GM18861 (cell line): ENCODE data around the gene MNT.

Source experiments
- ATAC-seq: cut with Tn5 transposase; IDR thresholded peaks from one replicate; pipeline ENCODE4 v1.9.1; 2021; ENCODE audit not compliant: unreplicated experiment

Gene MNT

DNA sequence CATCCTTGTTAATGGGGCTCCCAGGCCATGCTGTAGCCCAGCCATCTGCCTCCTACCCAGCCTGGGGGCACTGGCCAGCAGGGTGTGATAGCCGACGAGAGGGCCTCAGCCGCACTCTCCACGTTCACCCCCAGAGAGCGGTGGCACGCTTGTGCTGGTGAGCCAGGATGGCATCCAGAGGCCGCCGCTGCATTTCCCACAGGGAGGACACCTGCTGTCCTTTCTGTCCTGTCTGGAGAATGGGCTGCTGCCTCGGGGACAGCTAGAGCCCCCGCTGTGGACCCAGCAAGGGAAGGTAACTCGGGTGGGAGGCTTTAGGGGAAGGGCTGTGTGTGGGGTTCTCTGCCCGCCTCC is 36.1 kb downstream of the MNT start:
- ATAC-seq, result no peak

DNA sequence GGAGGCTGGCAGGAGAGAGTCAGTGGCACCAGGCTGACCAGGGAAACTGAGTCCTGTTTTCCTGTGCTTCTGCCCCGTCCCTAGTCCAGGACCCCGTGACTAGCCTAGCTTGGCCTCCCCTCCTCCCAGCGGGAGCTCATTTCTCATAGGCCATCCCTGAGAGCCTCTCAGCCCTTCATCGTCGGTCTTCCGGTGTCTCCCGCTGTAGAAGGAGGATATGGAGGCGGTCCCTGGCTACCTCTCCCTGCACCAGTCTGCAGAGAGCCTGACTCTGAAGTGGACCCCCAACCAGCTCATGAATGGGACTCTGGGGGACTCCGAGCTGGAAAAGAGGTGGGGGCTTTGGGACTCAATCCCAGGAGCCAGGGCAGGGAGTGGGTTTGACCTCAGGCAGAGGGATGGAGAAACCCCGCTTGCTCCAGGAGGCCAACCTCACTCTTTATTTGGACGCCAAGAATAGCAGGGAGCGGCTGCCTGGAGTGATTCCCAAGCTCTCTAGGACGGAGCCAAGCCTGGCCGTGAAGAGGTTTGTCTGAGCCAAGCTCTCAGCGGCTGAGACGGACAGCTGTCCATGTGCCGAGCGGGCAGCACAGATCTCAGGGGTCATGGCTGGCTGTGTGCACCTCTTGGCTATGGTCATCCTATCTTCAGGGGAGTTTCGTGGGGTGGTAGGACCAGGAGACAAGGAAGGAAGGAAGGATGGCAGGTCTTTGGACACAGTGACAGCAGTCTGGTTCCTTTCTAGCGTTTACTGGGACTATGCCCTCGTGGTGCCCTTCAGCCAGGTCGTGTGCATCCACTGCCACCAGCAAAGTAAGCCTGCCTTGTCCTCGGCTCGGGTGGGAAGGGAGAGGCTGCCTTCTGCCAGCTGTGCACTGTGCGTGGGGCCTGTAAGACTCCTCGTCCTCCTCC is 36.8 kb downstream of the MNT start:
- ATAC-seq, result no peak

DNA sequence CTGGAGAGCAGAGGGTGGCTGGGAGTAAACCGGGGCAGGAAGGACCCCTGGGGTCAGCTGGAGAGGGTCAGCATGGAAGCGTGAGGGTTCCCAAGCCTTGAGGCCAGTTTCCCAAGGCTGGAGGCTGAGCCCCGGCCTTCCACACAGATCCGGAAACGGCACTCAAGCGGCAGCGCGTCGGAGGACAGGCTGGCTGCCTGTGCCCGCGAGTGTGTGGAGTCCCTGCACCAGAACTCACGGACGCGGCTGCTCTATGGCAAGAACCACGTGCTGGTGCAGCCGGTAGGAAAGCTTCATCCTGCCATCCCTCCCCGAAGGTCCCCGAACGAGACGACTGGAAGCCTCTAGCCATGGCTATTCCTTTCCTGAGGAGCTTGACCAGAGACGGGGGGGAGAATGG is 37.5 kb downstream of the MNT start:
- ATAC-seq, result no peak

DNA sequence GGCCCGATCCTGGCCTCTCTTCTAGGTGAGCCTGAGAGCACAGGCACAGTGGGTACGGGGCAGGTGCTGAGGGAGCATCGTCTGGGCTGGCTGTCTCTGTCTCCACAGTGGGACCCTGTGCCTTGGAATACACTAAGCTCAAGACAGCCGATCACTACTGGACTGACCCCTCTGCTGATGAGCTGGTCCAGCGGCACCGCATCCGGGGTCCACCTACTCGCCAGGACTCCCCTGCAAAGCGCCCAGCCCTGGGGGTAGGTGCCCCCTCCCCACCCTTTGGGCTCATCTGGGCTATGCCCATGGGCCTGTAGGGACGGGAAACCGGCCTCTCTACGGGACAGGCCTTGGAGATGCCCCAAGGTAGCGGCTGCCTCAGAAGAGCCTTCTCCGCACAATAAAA is 38.0 kb downstream of the MNT start:
- no peak for ATAC-seq

DNA sequence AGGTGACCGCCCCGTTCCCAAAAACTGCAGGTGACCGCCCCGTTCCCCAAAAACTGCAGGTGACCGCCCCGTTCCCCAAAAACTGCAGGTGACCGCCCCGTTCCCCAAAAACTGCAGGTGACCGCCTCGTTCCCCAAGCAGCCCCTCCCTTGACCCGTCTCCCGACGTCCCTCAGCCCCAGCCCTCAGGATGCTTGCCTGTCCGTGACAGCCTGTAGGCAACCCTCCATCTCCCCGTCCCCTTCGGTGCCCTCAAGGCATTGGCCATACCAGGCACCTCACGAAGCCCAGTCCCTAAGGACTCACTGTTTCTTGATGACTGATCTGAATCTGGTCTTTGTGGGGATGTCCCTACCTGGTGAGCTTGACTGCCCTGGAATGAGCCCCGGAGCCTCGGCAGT is 38.4 kb downstream of the MNT start:
- ATAC-seq, result no peak

DNA sequence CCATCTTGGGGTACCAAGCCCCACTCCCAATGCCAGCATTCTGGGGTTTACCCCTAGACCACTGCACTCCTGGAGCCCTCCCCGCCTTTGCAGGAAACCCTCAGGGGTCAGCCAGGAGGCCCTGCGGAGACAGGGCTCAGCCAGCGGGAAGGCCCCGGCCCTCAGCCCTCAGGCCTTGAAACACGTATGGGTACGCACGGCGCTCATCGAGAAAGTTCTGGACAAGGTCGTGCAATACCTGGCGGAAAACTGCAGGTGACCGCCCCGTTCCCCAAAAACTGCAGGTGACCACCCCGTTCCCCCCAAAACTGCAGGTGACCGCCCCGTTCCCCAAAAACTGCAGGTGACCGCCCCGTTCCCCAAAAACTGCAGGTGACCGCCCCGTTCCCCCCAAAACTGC is 38.8 kb downstream of the MNT start:
- no peak for ATAC-seq

DNA sequence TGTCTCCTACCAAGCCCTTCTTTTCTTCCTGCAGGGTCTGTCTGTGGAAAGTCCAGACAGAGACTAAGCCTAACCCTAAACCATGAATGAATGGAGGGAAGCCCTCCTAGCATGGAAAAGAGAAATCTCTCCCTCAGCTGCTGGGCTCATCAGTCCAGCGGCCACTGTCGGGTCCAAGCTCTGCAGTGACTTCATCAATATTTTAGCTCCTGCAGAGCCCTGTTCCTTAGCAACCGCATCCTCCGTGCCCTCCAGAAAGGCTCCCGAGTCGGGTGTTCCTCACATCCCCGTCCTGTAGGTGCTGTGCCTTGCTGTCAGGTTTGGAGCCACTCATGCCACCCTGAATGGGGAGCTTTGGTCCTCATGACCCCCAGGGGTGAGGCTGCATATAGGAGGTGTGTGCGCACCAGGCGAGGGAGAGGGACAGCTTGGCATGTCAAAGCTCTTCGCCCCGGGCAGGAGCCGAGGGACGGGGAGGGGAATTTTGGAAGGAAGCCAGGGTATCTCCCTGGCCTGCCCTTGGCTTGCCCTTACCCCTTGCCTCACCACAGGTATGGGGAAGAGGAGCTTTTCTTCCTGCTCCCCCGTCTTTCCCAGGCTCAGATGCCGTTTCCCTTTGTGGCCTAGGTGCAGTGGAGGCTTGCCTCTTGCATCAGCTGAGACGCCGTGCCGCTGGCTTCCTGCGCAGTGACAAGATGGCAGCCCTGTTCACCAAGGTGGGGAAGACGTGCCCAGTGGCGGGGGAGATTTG is 39.7 kb downstream of the MNT start:
- no peak for ATAC-seq

DNA sequence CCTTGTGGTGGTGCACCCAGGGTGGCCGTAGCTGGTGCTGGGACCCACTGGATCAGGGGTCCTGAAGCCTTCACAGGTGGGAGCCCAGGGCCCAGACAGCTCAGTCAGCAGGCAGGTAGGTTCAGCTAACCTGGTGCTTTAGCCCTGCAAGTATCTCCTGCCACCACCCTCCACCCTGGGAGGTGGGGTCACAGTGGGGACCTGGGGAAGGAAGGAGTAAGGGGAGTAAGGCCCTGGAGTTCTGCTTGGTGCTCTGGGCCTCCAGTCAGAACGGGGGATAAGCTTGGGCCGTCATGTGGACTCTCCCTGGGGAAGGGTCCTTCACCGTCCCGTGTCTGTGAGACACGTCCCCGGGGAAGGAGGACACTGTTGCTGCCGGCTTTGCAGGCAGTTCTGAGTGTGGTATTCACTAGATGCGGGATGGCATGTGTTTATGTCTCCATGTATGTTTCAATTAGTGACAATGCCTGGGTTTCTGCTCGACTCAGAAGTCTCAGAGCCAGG is 42.9 kb downstream of the MNT start:
- no peak for ATAC-seq

DNA sequence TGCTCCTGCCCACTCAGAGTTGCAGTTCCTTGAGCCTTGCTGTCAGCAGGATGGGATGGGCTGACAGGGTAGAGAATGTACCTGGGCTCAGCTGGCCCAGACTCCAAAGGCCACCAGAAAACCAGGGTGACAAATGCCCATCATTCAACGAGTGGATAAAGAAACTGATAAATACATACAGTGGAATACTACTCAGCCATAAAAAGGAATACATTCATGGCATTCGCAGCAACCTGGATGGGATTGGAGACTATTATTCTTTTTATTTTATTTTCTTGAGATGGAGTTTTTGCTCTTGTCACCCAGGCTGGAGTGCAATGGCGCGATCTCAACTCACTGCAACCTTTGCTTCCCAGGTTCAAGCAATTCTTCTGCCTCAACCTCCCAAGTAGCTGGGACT is 43.6 kb downstream of the MNT start:
- ATAC-seq, result no peak

DNA sequence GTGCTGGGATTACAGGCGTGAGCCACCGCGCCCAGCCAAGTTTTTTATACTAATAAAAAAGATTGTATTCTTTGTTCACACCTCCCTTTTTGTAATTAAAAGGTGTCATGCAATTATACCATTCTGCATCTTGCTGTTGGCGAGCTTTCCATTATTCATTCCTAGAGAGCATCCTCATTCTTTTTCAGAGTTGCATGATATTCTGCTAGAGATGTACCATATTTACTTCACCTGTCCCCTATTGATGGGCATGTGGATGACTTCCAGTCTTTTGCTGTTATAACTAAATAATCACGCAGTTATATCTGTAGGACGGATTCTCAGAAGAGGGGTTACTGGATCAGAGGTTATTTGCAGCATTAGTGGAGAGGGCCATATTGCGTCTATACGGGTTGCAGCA is 46.5 kb downstream of the MNT start:
- ATAC-seq, result no peak

DNA sequence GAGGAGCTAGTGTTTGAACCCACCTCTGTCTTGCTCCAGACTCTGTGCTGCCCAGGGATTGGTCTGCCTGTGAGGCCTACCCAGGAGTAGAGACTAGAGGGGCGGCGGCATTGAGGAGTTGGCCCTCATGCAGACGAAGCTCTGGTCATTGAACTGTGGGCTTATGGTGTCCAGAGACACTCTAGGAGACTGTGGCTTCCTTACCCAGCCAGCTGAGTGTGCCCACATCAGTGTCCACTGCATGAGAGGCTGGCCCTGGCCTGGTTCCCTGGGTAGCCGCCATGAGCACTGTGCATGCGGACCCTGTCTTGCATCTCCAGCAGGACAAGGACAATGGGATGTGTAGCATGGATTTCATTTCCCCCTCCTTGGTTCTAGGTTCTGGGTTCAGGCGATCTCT is 49.6 kb downstream of the MNT start:
- ATAC-seq, result no peak

DNA sequence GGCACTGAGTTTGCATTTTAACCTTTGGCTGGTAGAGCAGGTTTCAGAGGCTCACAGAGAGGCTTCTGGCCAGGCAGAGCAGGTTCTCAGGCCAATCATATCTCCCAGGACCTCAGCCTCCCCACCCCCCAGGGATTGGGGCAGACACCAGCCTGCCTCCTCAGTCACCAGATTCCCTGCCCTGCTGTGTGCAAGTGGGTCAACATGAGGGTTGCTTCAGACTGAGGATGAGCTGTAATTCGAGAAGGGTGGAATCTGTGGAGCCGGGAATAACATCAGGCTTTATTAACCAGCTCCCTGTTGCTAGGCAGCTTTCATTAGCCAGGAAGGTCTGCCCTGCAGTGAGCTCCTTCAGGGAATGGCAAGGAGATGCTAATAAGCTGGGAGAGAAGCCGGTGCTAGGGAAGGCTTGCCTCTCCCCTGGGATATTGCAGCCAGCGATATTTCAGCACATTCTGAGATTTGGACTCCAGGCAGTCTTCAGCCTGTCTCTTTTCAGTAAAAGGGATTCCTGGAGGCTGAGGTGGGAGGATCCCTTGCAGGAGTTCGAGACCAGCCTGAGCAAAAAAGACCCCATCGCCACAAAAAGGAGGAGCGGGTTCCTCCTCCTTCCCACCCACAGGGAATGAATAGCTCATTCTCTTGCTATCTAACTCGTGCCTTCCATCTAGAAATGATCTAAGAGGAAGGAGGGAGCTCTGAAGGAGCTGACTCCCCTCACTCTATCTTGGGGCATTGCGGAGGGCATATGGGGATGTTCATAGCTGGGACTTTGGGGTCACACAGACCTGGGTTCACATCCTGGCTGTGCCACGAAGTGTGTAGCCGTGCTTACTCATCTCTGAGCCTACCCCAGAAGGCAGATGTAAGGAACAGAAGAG is 52.8 kb downstream of the MNT start:
- no peak for ATAC-seq

DNA sequence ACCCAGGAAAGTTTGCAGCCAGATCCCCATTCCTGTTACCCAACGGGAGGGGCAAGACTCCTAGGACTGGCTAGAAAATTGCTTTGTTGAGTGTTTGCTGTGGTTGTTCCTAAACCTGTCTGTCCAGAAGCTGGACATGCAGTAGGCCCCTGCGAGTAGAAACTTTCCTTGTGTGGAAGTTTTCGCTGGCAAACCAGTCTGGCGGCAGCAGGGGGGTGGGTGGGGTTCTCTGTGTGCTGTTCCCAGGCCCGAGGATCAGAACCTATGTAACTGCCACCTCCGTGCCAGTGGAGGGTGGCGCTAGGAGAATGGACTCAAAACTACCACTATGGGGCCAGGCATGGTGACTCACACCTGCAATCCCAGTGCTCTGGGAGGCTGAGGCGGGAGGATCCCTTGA is 54.4 kb downstream of the MNT start:
- ATAC-seq, result no peak

DNA sequence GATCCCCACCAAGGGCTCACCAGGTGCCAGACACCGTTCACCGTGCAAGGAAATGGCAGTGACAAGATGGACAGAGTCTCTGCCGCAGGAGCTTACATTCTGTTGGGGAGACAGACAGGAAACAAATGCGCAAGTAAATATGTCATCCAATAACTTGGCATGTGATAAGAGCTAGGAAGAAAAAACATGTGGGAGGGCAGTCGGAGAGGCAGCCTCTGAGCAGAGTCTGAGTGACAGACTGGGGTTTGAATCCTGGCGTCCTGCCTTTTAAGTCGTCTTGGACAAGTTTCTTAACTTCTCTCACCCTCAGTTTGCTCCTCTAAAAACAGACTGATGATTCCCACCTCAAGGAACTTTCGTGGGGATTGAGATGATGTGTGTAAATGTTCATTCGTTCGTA is 56.3 kb downstream of the MNT start:
- no peak for ATAC-seq

DNA sequence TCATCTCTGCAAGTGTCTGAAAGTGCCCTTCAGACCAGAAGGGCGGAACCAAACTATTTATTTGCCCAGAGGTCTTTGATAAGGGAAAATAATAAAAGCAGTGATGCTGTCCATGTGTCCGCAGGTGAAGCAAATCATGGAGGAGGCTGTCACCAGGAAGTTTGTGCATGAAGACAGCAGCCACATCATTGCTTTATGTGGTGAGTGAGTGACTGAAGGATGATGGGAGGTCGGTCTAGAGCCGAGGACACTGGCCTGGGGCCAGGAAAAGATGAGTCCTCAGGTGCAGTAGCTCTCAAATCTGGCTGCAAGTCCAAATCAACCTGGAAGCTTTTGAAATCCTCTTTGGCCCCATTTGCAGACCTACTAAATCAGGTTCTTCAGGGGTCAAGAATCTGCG is 57.4 kb downstream of the MNT start:
- no peak for ATAC-seq

DNA sequence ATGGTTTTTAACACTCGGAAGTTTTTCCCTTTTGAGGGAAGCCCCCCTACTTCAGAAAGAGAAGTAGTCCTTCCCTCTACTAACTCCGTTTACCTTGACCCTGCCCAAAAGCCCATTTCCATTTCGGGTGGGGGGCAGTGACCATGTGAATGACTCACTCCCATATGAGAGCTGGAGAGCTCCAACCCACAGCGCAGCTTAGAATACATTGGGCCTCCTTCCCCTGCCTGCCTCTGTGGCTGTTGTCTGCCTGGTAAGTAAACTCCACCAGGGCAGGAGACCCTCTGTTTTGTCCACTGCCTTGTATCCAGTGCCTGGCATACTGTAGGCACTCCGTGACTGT is 62.6 kb downstream of the MNT start:
- no peak for ATAC-seq

DNA sequence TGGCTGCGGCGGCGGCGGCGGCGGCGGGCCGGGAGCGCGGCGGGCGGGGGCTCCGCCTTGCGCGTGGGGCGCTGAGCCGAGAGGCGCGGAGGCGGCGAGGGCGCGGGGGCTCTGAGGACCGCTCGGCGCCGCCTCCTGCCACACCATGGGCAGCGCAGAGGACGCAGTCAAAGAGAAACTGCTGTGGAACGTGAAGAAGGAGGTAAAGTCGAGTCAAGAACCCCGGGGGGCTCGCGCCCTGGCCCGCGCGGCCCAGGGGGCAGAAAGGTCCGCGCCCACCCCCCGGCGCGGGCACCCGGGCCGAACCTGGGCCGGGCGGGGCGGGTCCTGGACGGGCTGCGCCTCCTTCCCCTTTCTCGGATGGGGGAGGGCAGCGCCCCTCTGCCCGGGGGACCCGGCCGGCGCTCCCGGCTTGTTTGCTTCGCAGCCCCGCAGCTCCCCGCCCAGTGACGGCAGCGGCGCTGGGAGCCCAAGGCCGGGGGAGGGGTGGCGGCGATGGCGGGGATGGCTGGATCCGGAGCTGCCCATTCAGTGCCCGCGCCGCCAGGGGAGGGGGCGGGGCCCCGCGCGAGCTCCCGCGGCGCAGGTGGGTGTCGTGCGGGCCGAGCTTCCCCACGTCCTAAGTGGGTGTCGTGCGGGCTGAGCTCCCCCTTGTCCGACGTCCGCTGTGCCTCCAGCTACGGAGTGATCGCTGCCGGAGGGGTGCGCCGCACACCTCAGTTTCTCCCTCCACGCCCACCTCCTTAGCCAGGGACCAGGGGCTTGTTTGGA is 63.1 kb downstream of the MNT start:
- ATAC-seq, result peak; percentile 22

DNA sequence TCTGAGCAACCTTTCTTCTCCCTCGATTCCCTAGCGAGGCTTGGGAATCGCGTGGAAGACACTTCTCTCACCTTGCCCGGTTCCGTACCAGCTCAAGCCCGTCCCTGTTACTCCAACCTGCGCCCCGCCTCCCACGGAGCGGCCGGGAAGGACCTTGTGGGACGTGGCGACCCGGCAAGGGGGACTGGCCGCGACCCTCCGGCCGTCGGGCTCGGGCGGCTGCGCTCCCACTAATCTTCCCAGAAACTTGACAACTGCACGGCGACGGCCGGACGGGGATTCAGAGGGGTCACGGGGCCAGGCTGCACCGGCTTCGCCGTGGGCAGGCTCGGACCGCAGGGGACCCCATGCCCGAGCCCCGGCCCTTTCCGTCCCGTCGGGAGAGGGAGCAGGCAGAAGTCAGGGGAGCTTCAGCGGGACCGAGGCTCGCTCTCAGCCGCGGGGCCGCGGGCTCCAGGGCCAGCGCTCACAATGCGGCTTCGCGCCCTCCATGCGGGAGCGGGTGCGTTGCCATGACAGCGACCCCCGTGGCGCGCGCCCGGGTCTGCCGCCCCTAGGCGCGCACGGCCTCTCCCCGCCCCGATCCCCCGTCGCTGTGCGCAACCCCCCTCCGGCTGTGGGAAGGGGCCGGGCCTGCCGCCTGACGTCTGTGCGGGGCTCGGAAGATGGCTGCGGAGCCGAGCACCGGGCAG is 63.9 kb downstream of the MNT start, which contains the start of gene SGSM2:
TSS of gene SGSM2 (plus strand) at position 650 of the 692 bp plus-strand sequence. CDS start 188 bp downstream, outside the sequence.
- ATAC-seq, result peak; percentile 24

DNA sequence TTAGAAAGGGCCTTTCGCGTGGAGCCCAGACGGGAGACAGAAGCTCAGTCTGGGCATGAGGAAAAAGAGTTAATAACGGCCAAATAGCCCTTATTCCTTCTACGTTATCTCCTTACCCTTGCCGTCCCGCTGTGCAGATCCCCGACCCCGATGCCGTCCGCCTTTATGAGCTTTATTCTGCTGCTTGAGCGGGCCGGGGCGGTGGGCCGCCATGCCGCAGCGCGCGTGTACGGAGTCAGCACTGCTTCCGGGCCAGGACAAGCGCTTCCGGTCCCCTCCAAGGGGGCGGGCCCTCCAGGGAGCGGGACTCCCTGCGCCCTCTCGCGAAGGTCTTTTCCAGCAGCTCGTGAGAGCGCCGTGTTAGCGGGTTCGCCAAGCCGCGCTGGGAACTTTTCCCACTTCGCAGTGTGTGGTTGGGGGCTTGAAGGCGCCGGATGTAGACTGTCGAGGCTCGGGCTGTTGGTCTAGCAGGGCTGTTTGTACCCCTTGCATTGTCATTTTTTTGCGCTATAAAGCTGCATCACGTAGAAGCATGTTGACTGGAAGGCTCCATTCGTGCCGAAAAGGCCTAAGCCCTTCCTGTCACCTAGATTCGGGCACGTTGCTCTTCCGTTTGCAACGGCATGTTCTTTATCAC is 64.5 kb downstream of the MNT start, which contains the start of gene TSR1:
TSS of gene TSR1 (minus strand) at position 243 of the 637 bp plus-strand sequence. CDS start at position 213, 30 bp downstream.
- ATAC-seq, result peak; percentile 48
